ENCODE results near the gene SEC14L5.
A peak's percentile ranks its signal among the peaks of the same experiment; 100 is the strongest.
"Not testable (repeated sequence)": the region's sequence is repeated elsewhere in the genome, so short reads cannot be mapped to it uniquely, and the experiment has no call there.

The SEC14L5 gene

DNA sequence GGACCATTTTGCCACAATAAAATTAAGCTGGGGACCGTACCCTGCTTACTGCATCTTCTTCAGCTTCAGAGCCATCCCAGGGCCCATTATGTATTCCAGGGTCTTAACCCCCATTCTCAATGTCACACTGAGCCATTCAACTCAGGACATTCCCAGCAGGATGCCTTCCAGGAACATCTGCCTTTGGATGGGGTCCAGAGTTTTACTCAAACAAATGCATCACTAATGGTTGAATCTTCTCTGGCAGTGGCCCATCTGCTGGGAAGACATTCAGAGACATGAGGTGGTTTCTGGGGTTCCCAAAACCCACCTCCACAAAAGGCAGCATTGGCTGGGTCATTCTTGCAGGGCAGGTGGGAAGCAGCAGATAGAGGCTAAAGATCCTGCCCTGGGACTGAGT, 3.4 kb upstream of the SEC14L5 start:
- no peak for DNase-seq

DNA sequence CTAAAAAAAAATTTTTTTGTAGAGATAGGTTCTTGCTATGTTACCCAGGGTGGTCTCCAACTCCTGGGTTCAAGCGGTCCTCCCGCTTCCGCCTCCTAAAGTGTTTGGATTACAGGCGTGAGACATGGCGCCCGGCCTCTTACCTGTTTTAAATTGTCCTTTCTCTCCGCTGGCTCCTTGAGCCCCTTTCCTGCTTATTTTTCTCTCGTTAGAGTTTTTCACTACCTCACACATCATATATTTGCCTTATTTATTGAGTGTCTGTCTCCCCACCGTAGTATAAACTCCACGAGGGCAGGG, 760 bp upstream of the SEC14L5 start:
- DNase-seq, result no peak

DNA sequence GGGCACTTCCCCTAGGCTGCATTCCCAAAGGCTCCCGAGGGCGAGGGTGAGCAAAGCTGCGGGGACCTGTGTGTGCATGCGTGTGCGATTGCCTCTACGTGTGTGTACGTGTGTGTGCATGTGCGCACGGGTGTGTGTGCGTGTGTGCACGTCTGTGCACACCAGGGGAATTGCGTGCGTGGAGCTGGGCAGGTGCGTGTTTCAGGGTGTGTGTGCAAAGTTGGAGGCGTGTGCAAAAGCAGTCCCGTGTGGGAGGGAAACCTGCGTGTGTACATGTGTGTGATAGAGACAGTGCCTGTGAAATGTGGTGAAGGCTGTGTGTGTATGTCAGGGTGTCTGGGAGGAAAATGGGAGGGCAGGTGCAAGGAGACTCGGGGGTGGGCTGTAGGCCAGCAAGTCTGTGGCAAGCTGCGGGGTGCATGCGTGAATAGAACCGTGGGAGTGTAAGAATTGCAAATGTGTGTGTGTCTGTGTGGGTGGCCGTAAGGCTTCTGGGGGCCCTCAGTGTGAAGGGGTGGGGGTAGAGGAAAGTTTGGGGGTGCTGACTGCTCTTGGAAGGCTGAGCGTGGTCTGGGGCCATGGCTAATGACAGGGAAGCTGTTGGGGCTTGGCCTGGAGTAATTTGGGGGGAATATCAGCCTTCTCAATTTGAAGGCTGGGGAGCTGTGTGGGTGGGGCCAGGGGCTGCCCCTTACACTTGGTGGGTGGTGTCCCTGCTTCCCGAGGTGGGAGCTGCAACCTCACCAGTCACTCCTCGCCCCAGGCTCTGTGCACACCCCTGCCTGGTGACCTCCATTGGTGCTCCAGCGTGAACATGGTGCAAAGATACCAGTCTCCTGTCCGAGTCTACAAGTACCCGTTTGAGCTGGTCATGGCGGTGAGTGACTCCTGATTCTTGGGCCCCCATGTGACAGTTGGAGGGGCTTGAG, 644 bp downstream of the SEC14L5 start:
- DNase-seq, result no peak

DNA sequence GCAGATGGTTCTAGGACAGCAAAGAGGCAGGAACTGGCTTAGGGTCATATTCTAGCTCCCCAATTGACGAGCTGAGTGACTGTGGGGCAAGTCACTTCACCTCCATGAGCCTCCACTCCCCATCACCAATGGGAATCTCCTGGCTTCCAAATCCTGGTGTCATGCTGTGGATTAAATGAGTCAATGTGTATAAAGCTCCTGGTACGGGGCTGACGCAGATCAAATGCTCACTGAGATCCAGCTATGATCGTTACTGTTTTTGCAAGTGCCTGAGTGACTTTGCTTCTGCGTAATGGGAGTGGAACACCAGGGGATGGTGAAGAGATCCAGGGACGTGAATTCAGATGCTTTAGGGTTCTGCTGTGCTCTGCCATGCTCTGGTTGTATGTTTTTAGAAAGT, 2.4 kb downstream of the SEC14L5 start:
- DNase-seq, result no peak

DNA sequence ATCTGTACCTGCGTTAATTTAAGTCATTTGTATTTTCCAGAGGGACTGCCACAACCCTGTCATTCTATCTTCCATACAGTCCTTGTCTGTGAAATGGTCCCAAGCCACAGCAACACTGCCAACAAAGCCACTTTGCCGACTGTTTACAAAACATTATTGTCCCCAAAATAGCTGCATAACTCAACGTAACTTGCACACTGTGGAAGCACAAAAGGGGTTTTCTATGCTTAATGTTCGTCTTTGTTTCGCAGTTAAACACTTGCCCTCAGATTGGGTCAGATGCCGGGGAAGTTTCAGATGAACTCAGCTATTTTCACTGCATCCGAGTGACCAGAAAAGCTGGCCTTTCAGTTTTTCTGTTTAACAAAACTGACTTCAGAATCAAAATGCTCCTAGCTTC, 4.6 kb downstream of the SEC14L5 start:
- no peak for DNase-seq

DNA sequence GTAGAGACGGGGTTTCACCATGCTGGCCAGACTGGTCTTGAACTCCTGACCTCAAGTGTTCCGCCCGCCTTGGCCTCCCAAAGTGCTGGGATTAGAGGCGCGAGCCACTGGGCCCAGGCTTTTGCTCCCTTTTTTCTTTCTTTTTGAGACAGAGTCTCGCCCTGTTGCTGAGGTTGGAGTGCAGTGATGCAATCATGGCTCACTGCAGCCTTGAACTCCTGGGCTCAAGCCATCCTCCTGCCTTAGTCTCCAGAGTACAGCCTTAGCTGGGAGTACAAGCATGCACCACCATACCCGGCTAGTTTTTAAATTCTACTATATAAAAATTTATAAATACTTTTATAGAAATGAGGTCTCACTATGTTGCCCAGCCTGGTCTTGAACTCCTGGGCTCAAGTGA, 5.4 kb downstream of the SEC14L5 start:
- not testable (repeated sequence) for DNase-seq

DNA sequence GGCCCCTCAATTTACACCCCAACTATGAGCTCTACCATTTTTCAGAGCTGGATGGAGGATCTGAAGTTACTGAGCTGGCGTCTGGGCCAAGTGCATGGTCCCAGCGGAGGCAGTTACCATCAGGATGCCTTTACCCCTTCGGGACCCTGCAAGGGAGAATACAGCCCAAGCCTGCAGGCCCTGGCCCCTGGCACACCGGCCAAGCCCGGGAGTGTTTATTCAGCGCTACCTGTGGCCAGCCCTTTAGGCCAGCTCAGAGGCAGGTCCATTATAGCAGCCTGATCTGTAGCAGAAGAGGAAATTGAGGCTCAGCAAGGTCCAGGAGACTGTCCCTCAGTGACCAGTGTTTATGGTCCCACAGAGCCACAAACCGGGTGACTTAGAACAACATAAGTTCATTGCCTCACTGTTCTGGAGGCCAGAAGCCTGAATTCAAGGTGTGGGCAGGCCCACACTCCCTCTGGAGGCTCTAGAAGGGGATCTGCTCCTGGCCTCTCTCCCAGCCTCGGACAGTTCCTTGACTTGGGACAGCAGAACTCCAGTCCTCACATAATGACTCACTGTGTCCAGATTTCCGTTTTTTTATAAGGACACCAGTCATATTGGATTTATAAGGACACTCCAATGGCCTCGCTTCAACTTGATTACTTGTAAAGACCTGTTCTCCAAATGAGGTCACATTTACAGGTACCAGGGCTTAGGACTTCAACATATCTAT, 8.8 kb downstream of the SEC14L5 start:
- no peak for DNase-seq

DNA sequence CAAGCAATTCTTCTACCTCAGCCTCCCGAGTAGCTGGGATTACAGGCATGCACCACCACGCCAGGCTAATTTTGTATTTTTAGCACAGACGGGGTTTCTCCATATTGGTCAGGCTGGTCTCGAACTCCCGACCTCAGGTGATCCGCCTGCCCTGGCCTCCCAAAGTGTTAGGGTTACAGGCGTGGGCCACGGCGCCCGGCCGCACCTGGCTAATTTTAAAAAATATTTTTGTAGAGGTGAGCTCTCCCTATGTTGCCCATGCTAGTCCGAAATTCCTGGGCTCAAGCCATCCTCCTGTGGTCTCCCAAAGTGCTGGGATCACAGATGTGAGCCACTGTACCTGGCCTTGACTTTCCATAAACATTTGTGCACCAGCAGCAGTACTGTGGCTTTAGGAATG, 10.1 kb downstream of the SEC14L5 start:
- DNase-seq, result not testable (repeated sequence)

DNA sequence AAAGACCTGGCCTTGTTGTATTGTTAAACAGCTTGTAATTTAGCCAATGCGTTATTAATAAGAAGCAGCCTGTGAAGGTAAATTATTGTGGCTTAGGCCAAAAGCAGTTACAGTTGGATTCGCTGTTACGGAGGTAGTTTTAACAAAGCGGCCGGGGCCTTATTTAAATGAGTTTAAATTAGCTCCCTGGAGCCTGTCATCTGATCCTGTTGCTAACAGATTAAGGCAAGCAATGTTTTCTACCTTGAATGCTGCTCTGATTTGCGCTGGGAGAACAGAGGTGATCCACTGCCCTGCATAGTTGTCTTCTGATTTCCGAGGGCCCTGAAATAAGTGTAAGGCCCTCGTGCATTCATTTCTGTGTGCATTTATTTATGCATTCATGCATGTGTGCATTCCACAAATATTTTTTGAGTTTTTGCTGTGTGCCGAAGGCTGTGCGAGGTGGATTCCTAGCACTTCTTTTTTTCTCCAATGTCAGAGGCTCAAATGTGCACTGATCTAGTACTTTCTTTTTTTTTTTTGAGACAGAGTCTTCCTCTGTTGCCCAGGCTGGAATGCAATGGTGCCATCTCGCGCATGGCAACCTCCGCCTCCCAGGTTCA, 10.9 kb downstream of the SEC14L5 start:
- DNase-seq, result peak; percentile 46

DNA sequence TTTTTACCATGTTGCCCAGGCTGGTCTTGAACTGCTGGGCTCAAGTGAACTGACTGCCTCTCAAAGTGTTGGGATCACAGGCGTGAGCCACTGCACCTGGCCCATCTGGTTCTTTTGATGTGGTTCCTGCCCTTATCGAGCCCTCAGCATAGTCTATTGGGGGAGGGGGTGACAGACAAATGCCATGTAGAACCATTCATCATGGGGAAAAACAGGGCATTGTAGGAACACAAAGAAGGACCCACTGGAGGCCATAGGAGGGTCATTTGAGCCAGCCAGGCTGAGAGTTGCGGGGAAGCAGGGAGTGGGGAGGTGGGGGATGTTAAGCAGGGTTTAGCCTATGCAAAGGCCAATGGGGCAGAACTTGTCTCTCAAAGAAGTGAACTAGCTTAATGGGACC, 11.9 kb downstream of the SEC14L5 start:
- DNase-seq, result no peak

DNA sequence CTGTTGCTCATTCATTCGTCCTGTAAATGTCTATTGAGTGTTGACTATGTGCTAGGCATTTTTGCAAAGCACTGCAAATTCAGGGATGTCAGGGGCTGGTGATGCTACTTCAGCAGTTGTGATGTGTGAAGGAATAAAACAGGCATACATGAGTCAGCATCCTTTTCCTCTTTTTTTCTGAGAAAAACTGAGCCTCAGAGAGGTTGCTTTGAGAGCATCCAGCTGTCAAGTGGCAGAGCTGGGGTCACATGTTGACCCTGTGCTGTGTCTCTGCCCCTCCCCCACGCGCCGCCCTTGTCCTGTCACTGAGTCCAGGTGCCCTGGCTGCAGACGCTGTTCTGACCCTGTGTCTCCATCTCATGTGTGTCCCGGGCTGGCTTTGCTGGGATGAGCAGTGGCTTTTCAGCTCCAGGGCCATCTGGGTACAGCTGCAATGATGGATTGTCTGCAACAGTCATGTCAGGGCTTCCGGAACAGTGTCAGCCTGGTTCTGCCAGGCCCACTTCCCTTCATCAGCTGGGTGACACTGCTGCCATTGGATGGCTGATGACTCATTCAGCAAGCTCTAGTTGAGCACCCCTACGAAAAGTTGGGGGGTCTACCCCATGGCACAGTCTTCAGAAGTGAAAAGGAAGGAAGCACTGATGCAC, 14.9 kb downstream of the SEC14L5 start:
- no peak for DNase-seq

DNA sequence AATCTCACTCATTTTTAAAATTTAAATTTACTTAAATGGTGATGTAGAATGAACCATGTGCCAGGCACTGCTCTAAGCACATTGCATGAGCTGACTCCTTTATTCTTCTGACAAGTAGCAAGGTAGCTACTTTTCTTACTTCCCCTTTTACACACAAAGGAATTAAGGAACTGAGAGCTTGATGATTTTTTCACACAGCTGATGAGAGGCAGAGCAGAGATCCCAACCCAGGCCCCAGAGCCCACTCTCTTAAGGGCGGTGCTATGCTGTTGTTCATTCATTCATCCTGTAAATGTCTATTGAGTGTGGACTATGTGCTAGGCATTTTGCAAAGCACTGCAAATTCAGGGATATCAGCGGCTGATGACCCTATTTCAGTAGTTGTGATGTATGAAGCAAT, 17.9 kb downstream of the SEC14L5 start:
- DNase-seq, result no peak

DNA sequence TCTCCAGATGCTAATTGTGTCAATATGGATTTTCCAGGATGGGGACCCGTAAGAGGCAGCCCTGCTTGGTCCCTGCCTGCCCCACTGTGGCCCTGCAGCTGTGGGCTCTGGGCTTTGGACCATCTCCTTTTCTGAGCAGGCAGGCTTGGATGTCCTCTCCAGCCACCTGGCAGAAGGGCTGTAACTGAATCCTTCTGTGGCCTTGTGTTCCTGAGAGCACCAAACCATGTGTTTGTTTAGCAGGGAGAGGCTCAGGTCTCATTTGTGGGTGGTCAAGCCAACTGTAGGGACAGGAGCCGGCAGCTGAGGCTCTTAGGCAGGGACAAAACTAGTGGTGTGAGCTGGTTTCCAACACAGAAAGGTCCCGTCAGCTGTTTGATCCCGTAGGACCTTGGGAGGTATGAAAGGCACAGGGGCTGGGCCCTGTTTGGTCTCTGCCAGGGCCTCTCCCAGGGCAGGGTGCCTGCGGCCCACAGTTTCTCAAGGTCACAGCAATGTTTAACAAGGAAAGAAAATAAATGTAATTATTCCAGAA, 18.5 kb downstream of the SEC14L5 start:
- DNase-seq, result no peak

DNA sequence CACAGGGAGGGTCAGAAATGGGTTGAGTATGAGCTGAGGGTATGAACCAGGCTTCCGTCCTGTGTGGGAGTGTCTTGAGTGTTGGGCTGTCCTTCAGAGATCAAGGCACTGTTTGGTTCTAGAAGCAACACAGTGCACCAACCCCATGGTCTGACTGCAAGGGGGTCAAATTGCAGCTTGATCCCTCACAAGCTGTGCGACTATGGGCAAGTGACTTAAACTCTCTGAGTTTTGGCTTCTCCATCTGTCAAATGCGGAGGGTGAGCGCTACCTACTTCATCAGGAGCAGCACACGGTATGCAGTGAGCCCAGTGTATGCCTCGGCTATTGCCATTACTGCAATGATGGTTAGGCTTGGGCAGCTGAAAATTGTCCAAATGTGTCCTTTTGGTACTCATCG, 21.0 kb downstream of the SEC14L5 start:
- no peak for DNase-seq

DNA sequence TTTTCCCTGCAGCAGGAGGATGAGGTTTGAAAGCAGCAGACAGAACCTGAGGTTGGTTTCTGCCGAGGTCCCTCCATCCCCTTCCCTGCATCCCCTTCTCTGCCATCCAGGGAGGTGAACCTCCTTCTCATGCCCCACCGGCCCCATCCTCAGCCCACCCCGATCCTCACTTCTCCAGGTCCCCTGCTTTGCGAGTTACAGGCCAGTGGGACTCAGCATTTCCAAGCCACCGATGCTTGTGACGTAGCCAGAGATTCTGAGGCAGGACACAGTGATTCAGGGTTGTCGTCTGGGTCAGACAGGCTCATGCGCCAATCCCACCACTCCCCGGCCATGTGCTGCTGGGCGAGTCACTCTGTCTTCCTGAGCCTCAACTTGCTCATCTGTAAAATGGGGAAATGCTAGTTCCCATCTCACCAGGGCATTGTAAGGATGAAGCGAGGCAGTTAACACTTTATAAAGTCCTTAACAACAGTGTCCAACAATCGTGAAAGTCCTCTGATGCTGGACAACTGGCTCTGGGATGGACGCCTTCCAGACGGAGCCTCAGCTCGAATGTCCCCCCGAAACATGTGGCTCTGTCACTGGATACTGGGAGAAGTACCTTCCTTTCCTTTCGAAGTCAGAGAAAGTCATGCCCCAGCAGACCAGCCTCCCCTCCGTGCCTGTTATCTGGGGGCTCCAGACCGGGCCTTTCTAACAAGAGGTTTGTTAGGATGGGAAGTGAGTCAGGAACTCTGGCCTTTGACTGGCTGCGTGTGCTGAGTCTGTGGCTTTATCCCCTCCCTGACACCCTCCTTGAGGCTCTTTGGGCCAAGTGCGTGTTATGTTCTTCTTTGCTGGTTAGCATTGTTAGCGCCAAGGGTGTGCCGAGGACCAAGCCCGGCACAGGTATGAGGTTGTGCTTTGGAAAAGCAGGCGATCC, 21.9 kb downstream of the SEC14L5 start:
- DNase-seq, result no peak

DNA sequence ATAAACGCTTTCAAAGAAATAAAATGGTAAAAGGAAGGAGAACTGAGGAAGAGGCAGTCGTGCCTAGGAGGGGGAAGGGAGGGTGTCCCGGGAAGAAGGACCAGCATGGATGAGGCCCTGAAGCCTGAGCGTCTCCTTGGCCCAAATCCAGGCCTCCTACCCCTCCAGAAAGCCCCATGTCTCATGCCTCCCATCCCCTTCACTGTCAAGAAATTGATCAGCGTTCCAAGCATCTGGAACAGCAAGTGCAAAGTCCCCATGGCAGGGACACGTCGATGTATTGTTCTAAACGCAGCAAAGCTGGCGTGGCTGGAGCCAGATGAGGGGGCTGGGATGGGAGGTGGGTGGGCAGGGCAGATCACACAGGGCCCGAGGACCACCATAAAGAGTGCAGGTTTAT, 22.6 kb downstream of the SEC14L5 start:
- no peak for DNase-seq

DNA sequence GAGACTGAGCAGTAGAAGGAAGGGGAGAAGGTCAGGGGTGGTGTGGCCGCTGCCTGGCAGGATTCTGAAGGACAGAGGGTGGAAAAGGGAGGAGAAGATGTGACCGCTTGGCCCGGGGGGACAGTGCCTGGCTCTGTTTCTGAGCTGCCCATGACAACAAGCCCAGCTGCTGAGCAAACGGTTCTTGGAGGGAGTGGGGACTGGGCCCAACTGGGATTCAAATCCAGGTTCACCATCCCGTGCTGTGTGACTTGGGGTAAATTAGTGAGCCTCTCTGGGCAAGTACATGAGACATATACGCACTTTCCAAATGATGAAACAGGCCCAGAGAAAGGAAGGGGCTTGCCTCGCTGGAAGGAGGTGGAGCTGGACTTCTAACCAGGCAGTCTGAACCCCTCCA, 23.3 kb downstream of the SEC14L5 start:
- DNase-seq, result no peak

DNA sequence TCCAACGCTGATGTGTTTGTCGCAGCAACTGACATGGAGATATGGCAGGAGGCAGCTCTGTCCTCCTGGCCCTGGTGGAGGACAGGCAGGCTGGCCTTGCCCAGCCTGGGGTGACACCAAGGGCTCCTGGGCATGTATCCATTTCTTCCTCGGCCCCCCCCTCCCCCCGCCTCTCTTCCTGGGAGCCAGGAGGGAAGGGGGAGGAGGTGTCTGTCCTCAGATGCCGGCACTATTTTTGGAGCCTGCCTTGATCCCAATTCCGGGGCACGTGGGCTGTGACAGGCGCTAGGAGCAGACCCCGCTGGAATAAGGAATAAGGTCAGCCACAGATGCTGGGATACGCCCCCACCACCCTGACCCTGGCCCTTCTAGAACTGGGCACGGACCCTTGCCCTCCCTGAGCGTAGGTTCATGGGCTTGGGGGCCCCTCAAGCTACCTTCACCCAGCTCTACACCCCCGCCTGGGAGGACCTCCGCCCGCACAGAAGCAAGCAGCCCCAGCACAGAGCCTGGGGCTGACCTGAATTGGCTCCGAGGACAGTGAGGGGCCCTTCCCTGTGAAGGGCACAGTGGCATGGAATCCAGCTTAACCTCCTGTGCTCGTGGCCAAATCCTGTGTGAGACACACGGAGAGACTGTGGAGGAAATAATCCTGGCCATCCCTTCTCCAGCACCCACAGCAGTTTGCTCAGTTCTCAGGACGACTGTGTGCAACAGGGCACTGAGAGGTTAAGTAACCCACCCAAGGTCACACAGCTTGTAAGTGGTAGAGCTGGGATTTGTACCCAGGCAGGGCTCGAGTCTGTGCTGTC, 24.1 kb downstream of the SEC14L5 start:
- DNase-seq, result no peak

DNA sequence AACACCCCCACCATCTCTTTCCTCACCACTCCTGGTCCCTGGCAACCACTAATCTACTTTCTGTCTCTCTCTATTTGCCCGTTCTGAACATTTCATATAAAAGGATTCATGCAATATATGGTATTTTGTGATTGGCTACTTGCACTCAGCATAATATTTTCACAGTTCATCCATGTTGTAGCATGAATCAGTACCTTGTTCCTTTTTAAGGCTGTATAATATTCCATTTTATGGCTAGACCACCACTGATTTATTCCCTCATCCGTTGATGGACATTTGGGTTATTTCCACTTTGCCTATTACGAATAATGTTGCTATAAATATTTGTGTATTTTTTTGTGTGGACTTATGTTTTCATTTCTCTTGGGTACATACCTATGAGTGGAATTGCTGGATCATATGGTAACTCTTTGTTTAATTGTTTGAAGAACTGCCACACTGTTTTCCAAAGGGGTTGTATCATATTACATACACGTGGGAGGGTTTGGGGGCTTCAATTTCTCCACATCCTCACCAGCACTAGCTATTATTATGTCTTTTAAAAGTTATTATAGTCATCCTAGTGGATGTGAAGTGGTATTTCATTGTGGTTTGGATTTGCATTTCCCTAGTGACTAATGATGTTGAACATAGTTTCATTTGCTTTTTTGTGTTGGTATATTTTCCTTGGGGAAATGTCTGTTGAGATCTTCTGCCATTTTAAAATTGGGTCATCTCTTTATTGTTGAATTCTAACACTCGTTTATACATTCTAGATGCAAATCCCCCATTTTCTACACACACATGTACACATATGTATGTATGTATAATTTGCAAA, 26.3 kb downstream of the SEC14L5 start:
- no peak for DNase-seq

DNA sequence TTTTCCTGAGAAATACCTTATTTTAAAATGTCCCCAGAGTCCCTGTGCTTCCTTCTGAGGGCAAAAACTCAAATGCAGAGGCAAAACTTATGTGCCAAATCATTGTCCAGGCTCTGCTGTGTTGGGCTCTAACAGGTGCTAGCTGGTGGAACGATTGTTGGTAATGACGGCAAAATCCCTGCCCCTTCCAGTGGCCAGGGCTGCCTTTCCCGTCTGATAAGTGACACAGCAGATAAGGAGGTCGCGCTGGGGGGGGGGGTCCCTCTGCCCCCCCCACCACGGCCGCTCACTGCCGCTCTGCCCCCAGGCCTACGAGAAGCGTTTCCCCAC, 29.1 kb downstream of the SEC14L5 start:
- DNase-seq, result no peak

Measured in NCI-H1436 treated with DMSO at 0.1 percent for 48 hours (cell line).